Measurements from ENCODE around the gene HDAC7.

- TF ChIP-seq CTCF (conservative IDR thresholded peaks at IDR 0.05; ENCODE audit: low read depth in 2 of 2) (no peak), EZH2phosphoT487 (IDR thresholded peaks at IDR 0.05; ENCODE audit: unreplicated experiment) (no peak), POLR2AphosphoS5 (IDR thresholded peaks at IDR 0.05; ENCODE audit: low read depth) (no peak), EZH2 (IDR thresholded peaks at IDR 0.05; ENCODE audit: low read depth, unreplicated experiment) (no peak), REST (IDR thresholded peaks at IDR 0.05; ENCODE audit: unreplicated experiment) (no peak), ZNF114 (CRISPR knock-in tag; IDR thresholded peaks at IDR 0.05) (no peak), JUNB (IDR thresholded peaks at IDR 0.05; ENCODE audit: unreplicated experiment) (no peak), CREB1 (CRISPR knock-in tag; IDR thresholded peaks at IDR 0.05; ENCODE audit: low read depth) (no peak), ZNF331 (CRISPR knock-in tag; IDR thresholded peaks at IDR 0.05; ENCODE audit: low read depth) (no peak), NANOG (IDR thresholded peaks at IDR 0.05; ENCODE audit: borderline replicate concordance) (no peak), STAT1 (IDR thresholded peaks at IDR 0.05; ENCODE audit: unreplicated experiment) (no peak)
Observed at GRCh38 chr12:47783024-47783755, 36.5 kb downstream of the HDAC7 start.

Measured in GM23338 (cell line).